Keratinocyte (primary cell): ENCODE measurements around the gene STON2. TPM values are rescaled to one million over a fixed set of nuclear protein-coding genes. Genes with fewer than 3 reads are reported as not detected.
A peak's percentile ranks its signal among the peaks of the same experiment; 100 is the strongest.
"Not testable (repeated sequence)": the region's sequence is repeated elsewhere in the genome, so short reads cannot be mapped to it uniquely, and the experiment has no call there.

Source experiments
- DNase-seq: peaks from one replicate; pipeline ENCODE4 v3.0.0-alpha.2; 2011; ENCODE audit warnings: low read depth, missing footprints, low spot score
- FAIRE-seq: peaks from 2 replicates; lab custom pipeline; 2011; peaks lifted over from hg19 to GRCh38; lab: Jason Lieb, UNC
- H2AFZ ChIP-seq: 2 replicates; pipeline ENCODE4 v1.6.0; 2012; ENCODE audit warnings: low read length, control low read depth, inconsistent platforms; ENCODE audit not compliant: control insufficient read depth
- H3K27ac ChIP-seq: 2 replicates; pipeline ENCODE4 v1.5.1; 2011; ENCODE audit warnings: low read length; ENCODE audit not compliant: control insufficient read depth, insufficient read depth
- H3K27me3 ChIP-seq: 3 replicates; pipeline ENCODE4 v1.6.0; 2011; ENCODE audit warnings: low read length; ENCODE audit not compliant: control insufficient read depth, insufficient read depth; ENCODE audit errors: extremely low read depth
- H3K36me3 ChIP-seq, 2 experiments: 2 replicates in 1 of 2; 3 replicates in 1 of 2; pipeline ENCODE4 v1.5.1; 2011; ENCODE audit warnings: low read length in 2 of 2, mild to moderate bottlenecking in 1 of 2; ENCODE audit not compliant: control insufficient read depth in 2 of 2, insufficient read depth in 2 of 2; ENCODE audit errors: extremely low read depth in 1 of 2
- H3K4me1 ChIP-seq: 3 replicates; pipeline ENCODE4 v1.5.1; 2011; ENCODE audit warnings: low read length; ENCODE audit not compliant: control insufficient read depth, insufficient read depth; ENCODE audit errors: extremely low read depth
- H3K4me2 ChIP-seq: 3 replicates; pipeline ENCODE4 v1.6.0; 2011; ENCODE audit warnings: low read depth, low read length; ENCODE audit not compliant: control insufficient read depth, insufficient read depth; ENCODE audit errors: extremely low read depth
- H3K4me3 ChIP-seq, 3 experiments: fragments of 200-600 bp in 1 of 3; sonication (generic) in 1 of 3; 2 replicates in 2 of 3; 3 replicates in 1 of 3; pipeline ENCODE4 v1.5.1; 2011 to 2016; ENCODE audit warnings: low read length in 3 of 3, mild to moderate bottlenecking in 3 of 3, control low read depth in 2 of 3, inconsistent platforms in 1 of 3, low read depth in 1 of 3, mixed read lengths in 1 of 3, mixed run types in 1 of 3, moderate library complexity in 1 of 3; ENCODE audit not compliant: control insufficient read depth in 2 of 3, insufficient read depth in 2 of 3; ENCODE audit errors: extremely low read depth in 1 of 3
- H3K79me2 ChIP-seq: 2 replicates; pipeline ENCODE4 v1.6.0; 2012; ENCODE audit warnings: low read length; ENCODE audit not compliant: control insufficient read depth, insufficient read depth
- H3K9ac ChIP-seq: 3 replicates; pipeline ENCODE4 v1.6.0; 2011; ENCODE audit warnings: low read length; ENCODE audit not compliant: control insufficient read depth, insufficient read depth; ENCODE audit errors: extremely low read depth
- H3K9me1 ChIP-seq: 3 replicates; pipeline ENCODE4 v1.6.0; 2011; ENCODE audit warnings: low read length; ENCODE audit not compliant: control insufficient read depth, insufficient read depth; ENCODE audit errors: extremely low read depth
- H3K9me3 ChIP-seq: 2 replicates; pipeline ENCODE4 v1.5.1; 2012; ENCODE audit warnings: low read depth, low read length; ENCODE audit not compliant: control insufficient read depth
- H4K20me1 ChIP-seq: 3 replicates; pipeline ENCODE4 v1.6.0; 2011; ENCODE audit warnings: low read length; ENCODE audit not compliant: control insufficient read depth, insufficient read depth; ENCODE audit errors: extremely low read depth
- CTCF ChIP-seq, 3 experiments: IDR thresholded peaks in 1 of 3; conservative IDR thresholded peaks in 1 of 3; optimal IDR thresholded peaks in 1 of 3; 2 replicates in 2 of 3; 3 replicates in 1 of 3; pipeline versions ENCODE3 to v1.5.1; 2011; ENCODE audit warnings: low read length in 3 of 3, mild to moderate bottlenecking in 3 of 3, moderate library complexity in 2 of 3, control low read depth in 1 of 3, inconsistent platforms in 1 of 3; ENCODE audit not compliant: insufficient read depth in 2 of 3; ENCODE audit errors: extremely low read depth in 1 of 3
- EZH2 ChIP-seq: IDR thresholded peaks from one replicate; pipeline ENCODE4 v1.6.1; 2012; ENCODE audit warnings: inconsistent platforms, mild to moderate bottlenecking, low read length, moderate library complexity
- dilution Hi-C: fragments of 300-500 bp; cut with MboI; formaldehyde crosslinking; loops from one replicate; pipeline ENCODE4 v1.7.0; 2020; ENCODE audit warnings: low sequenced_read_pairs; ENCODE audit not compliant: extremely low pct_ligation_motif_present
- polyA plus RNA-seq, 5 experiments: library from polyadenylated mRNA; depleted of rRNA in 3 of 5; stranded (reverse) in 3 of 5; stranded (forward) in 1 of 5; unstranded in 1 of 5; fragments of >200 nt; gene quantifications; 1 replicate in 1 of 5; 2 replicates in 3 of 5; 3 replicates in 1 of 5; pipeline versions ENCODE4 v1.2.1 to v1.2.3, GENCODE V29; 2011 to 2012; ENCODE audit warnings: missing spikeins in 2 of 5, low read depth in 1 of 5, low replicate concordance in 1 of 5

The STON2 gene
- polyA plus RNA-seq, 1 donor (not counting 4 experiments of a cell fraction or from before 2014, with no cell fraction given), result 82.3 TPM

- Histone ChIP-seq H2AFZ (peak overlapping the region; percentile 58), H3K79me2 (no peaks in the 10 kb centered on the region), H3K4me2 (peak overlapping the region; percentile 81), H3K4me3 (peak overlapping the region in 2 of 3 experiments; percentile 34 to 43), H3K9me3 (no peaks in the 10 kb centered on the region), H3K4me1 (peaks cover 13% of the 10 kb centered on the region), H4K20me1 (no peaks in the 10 kb centered on the region), H3K36me3 (no peaks in the 10 kb centered on the region), H3K9ac (peak overlapping the region; percentile 42), H3K27ac (peak overlapping the region; percentile 54), H3K9me1 (no peaks in the 10 kb centered on the region), H3K27me3 (no peaks in the 10 kb centered on the region)
- DNase-seq, result no peak
- no peak for TF ChIP-seq EZH2
- no peak for TF ChIP-seq CTCF (optimal IDR thresholded peaks at IDR 0.05 in 1 of 3, IDR thresholded peaks at IDR 0.05 in 1 of 3, conservative IDR thresholded peaks at IDR 0.05 in 1 of 3; ENCODE audit: extremely low read depth in 1 of 3, insufficient read depth in 2 of 3, low read length in 3 of 3)
- FAIRE-seq, result peak; percentile 81
- dilution Hi-C loops, result no loop called here
These were observed 17.5 kb downstream of the STON2 start for GRCh38 chr14:81382517-81383225.

- H3K9me3 ChIP-seq, H3K9ac ChIP-seq, H3K27me3 ChIP-seq, H3K4me3 ChIP-seq, H3K36me3 ChIP-seq, H4K20me1 ChIP-seq, H2AFZ ChIP-seq, DNase-seq, dilution Hi-C loops, H3K4me2 ChIP-seq, H3K9me1 ChIP-seq, FAIRE-seq, H3K79me2 ChIP-seq, H3K27ac ChIP-seq: not testable (repeated sequence)
- peaks cover 16% of the 10 kb centered on the region for H3K4me1 ChIP-seq
These were observed 20.1 kb downstream of the STON2 start for GRCh38 chr14:81380009-81380408.
